H1 (cell line): ENCODE measurements around the gene LRG1. TPM values are rescaled to one million over a fixed set of nuclear protein-coding genes. Genes with fewer than 3 reads are reported as not detected.

Experiments used
- CTCF ChIA-PET: fragments of 300-600 bp; sonication (Branson Sonifier 250); formaldehyde crosslinking; loops from one replicate; lab custom pipeline; 2021; ENCODE audit not compliant: partially characterized antibody; lab: Charles Lee
- POLR2A ChIA-PET: fragments of 300-600 bp; sonication (Branson Sonifier 250); formaldehyde crosslinking; loops from one replicate; lab custom pipeline; 2021; ENCODE audit warnings: inconsistent platforms; ENCODE audit not compliant: partially characterized antibody; lab: Charles Lee
- DNase-seq, 2 experiments: peaks; one replicate each; pipeline versions ENCODE4 v3.0.0 to v3.0.0-alpha.2; 2010 to 2022; ENCODE audit warnings: low spot score in 2 of 2, low read depth in 1 of 2, mixed read lengths in 1 of 2
- FAIRE-seq: peaks from 2 replicates; lab custom pipeline; 2011; peaks lifted over from hg19 to GRCh38; lab: Jason Lieb, UNC
- H2AFZ ChIP-seq: 2 replicates; pipeline ENCODE4 v1.8.1; 2012; ENCODE audit warnings: low read length, inconsistent platforms
- H2AK5ac ChIP-seq: 2 replicates; pipeline ENCODE4 v1.6.1; 2013; ENCODE audit warnings: low read depth, low read length
- H2BK120ac ChIP-seq: replicated peaks from 2 replicates; pipeline ENCODE3; 2013; ENCODE audit warnings: low read depth, low read length, inconsistent platforms
- H2BK12ac ChIP-seq: 2 replicates; pipeline ENCODE4 v1.6.1; 2013; ENCODE audit warnings: low read depth, low read length
- H2BK15ac ChIP-seq: 2 replicates; pipeline ENCODE4 v1.6.1; 2013; ENCODE audit warnings: low read length
- H2BK20ac ChIP-seq: 2 replicates; pipeline ENCODE4 v1.6.1; 2013; ENCODE audit warnings: low read length
- H2BK5ac ChIP-seq: 2 replicates; pipeline ENCODE4 v1.6.1; 2013; ENCODE audit warnings: low read depth, low read length
- H3K14ac ChIP-seq: 2 replicates; pipeline ENCODE4 v1.6.1; 2013; ENCODE audit warnings: inconsistent platforms; ENCODE audit not compliant: insufficient read length
- H3K18ac ChIP-seq: 2 replicates; pipeline ENCODE4 v1.6.1; 2013; ENCODE audit warnings: low read length; ENCODE audit errors: extremely low read depth
- H3K23ac ChIP-seq: 2 replicates; pipeline ENCODE4 v1.6.1; 2013; ENCODE audit warnings: inconsistent platforms; ENCODE audit not compliant: insufficient read length
- H3K23me2 ChIP-seq: 2 replicates; pipeline ENCODE4 v1.6.1; 2013; ENCODE audit warnings: low read depth, low read length
- H3K27ac ChIP-seq: 2 replicates; pipeline ENCODE4 v1.6.1; 2011; ENCODE audit warnings: low read depth, low read length, inconsistent platforms
- H3K27me3 ChIP-seq, 4 experiments: replicated peaks in 1 of 4; 1 replicate in 1 of 4; 2 replicates in 3 of 4; pipeline versions ENCODE4 v1.6.1 to v1.8.1; 2011 to 2013; ENCODE audit warnings: low read length in 3 of 4, mild to moderate bottlenecking in 3 of 4, inconsistent platforms in 2 of 4, mixed read lengths in 2 of 4, moderate library complexity in 1 of 4; ENCODE audit not compliant: control insufficient read depth in 3 of 4, insufficient read depth in 3 of 4; ENCODE audit errors: extremely low read depth in 1 of 4
- H3K36me3 ChIP-seq, 4 experiments: 2 replicates each; pipeline versions ENCODE4 v1.6.1 to v1.8.1; 2011 to 2013; ENCODE audit warnings: mild to moderate bottlenecking in 4 of 4, low read length in 3 of 4, moderate library complexity in 2 of 4, control low read depth in 1 of 4, inconsistent platforms in 1 of 4; ENCODE audit not compliant: insufficient read depth in 4 of 4, control insufficient read depth in 2 of 4
- H3K4ac ChIP-seq: replicated peaks from 2 replicates; pipeline ENCODE3; 2013; ENCODE audit warnings: low read length, low read depth, mixed read lengths, inconsistent platforms; ENCODE audit not compliant: insufficient read length
- H3K4me1 ChIP-seq, 4 experiments: replicated peaks in 1 of 4; 1 replicate in 1 of 4; 2 replicates in 3 of 4; pipeline versions ENCODE4 v1.6.1 to v1.8.1; 2011 to 2013; ENCODE audit warnings: low read length in 3 of 4, inconsistent platforms in 2 of 4, mixed read lengths in 1 of 4; ENCODE audit not compliant: insufficient read depth in 4 of 4, control insufficient read depth in 3 of 4
- H3K4me2 ChIP-seq, 2 experiments: 2 replicates each; pipeline versions ENCODE4 v1.6.1 to v1.8.1; 2011 to 2013; ENCODE audit warnings: low read depth in 2 of 2, low read length in 2 of 2, control low read depth in 1 of 2, inconsistent platforms in 1 of 2, mild to moderate bottlenecking in 1 of 2; ENCODE audit not compliant: insufficient read depth in 1 of 2
- H3K4me3 ChIP-seq, 4 experiments: fragments of 200-600, 300-600 bp in 1 of 4; sonication (generic), shearing (Covaris generic), sonication (Bioruptor Twin) in 1 of 4; 2 replicates each; pipeline versions ENCODE4 v1.5.1 to v1.8.1; 2011 to 2016; ENCODE audit warnings: low read length in 4 of 4, low read depth in 3 of 4, control low read depth in 2 of 4, inconsistent platforms in 2 of 4, mild to moderate bottlenecking in 2 of 4, mixed read lengths in 1 of 4, moderate library complexity in 1 of 4; ENCODE audit not compliant: insufficient read depth in 2 of 4; ENCODE audit errors: extremely low read depth in 1 of 4
- H3K56ac ChIP-seq: replicated peaks from 2 replicates; pipeline ENCODE3; 2013; ENCODE audit warnings: low read depth, mild to moderate bottlenecking, mixed read lengths, low read length, inconsistent platforms; ENCODE audit not compliant: insufficient read length
- H3K79me1 ChIP-seq: 2 replicates; pipeline ENCODE4 v1.6.1; 2013; ENCODE audit warnings: low read depth, low read length, control low read depth
- H3K79me2 ChIP-seq, 2 experiments: 2 replicates each; pipeline versions ENCODE4 v1.6.1 to v1.8.1; 2012 to 2013; ENCODE audit warnings: low read length in 2 of 2, mild to moderate bottlenecking in 2 of 2, inconsistent platforms in 1 of 2; ENCODE audit not compliant: insufficient read depth in 2 of 2, control insufficient read depth in 1 of 2
- H3K9ac ChIP-seq, 4 experiments: replicated peaks in 1 of 4; 1 replicate in 1 of 4; 2 replicates in 3 of 4; pipeline versions ENCODE4 v1.6.1 to v1.8.1; 2011 to 2013; ENCODE audit warnings: low read depth in 3 of 4, low read length in 3 of 4, control low read depth in 2 of 4, mild to moderate bottlenecking in 2 of 4, moderate library complexity in 2 of 4, inconsistent platforms in 1 of 4; ENCODE audit errors: extremely low read depth in 1 of 4
- H3K9me3 ChIP-seq, 2 experiments: 2 replicates each; pipeline versions ENCODE4 v1.6.1 to v1.8.1; 2012 to 2013; ENCODE audit warnings: mild to moderate bottlenecking in 2 of 2, moderate library complexity in 2 of 2, control low read depth in 1 of 2, inconsistent platforms in 1 of 2, low read depth in 1 of 2, low read length in 1 of 2, mixed read lengths in 1 of 2; ENCODE audit not compliant: insufficient read depth in 2 of 2
- H4K20me1 ChIP-seq, 2 experiments: replicated peaks in 1 of 2; 2 replicates each; pipeline versions ENCODE3 to v1.8.1; 2011 to 2013; ENCODE audit warnings: inconsistent platforms in 2 of 2, low read length in 2 of 2, mild to moderate bottlenecking in 1 of 2; ENCODE audit not compliant: insufficient read depth in 2 of 2, control insufficient read depth in 1 of 2
- H4K5ac ChIP-seq: 2 replicates; pipeline ENCODE4 v1.6.1; 2013; ENCODE audit warnings: low read length, low read depth, mixed read lengths, inconsistent platforms; ENCODE audit not compliant: insufficient read length
- H4K8ac ChIP-seq: 2 replicates; pipeline ENCODE4 v1.8.0; 2013; ENCODE audit warnings: mild to moderate bottlenecking, moderate library complexity, low read length, inconsistent platforms; ENCODE audit not compliant: insufficient read depth; ENCODE audit errors: extremely low read depth
- H4K91ac ChIP-seq: replicated peaks from 2 replicates; pipeline ENCODE3; 2013; ENCODE audit warnings: low read length, mixed read lengths, inconsistent platforms; ENCODE audit not compliant: insufficient read length
- CTBP2 ChIP-seq: IDR thresholded peaks from 2 replicates; pipeline ENCODE4 v1.7.0; 2011; ENCODE audit warnings: borderline replicate concordance, mild to moderate bottlenecking, moderate library complexity, mixed read lengths, low read length; ENCODE audit not compliant: insufficient read depth, insufficient read length
- EZH2 ChIP-seq: fragments of 200-600 bp; sonication (generic); IDR thresholded peaks from 2 replicates; pipeline ENCODE4 v1.7.1; 2012; ENCODE audit warnings: low read depth, mild to moderate bottlenecking, moderate library complexity, low read length, inconsistent platforms; ENCODE audit not compliant: severe bottlenecking
- HDAC2 ChIP-seq, 2 experiments: fragments of 300-600 bp in 1 of 2; sonication (generic) in 1 of 2; IDR thresholded peaks; 2 replicates each; pipeline ENCODE4 v1.6.1; 2011 to 2012; ENCODE audit warnings: low read depth in 2 of 2, low read length in 2 of 2, mild to moderate bottlenecking in 2 of 2, moderate library complexity in 2 of 2, borderline replicate concordance in 1 of 2, inconsistent platforms in 1 of 2
- KDM4A ChIP-seq: IDR thresholded peaks from one replicate; pipeline ENCODE4 v1.7.1; 2012; ENCODE audit warnings: low read depth, mild to moderate bottlenecking, moderate library complexity, low read length, inconsistent platforms; ENCODE audit not compliant: severe bottlenecking
- POLR2AphosphoS5 ChIP-seq: IDR thresholded peaks from 2 replicates; pipeline ENCODE4 v1.6.1; 2011; ENCODE audit warnings: low read depth, low read length
- RAD21 ChIP-seq, 2 experiments: IDR thresholded peaks in 1 of 2; conservative IDR thresholded peaks in 1 of 2; 2 replicates each; pipeline ENCODE4 v1.6.1; 2011; ENCODE audit warnings: low read depth in 2 of 2, low read length in 2 of 2, improper control_type of control experiment in 1 of 2, inconsistent platforms in 1 of 2, mild to moderate bottlenecking in 1 of 2, moderate library complexity in 1 of 2
- RFX5 ChIP-seq: IDR thresholded peaks from 2 replicates; pipeline ENCODE4 v1.6.1; 2011; ENCODE audit warnings: low read depth, low read length, improper control_type of control experiment, borderline replicate concordance
- SIX5 ChIP-seq: IDR thresholded peaks from 2 replicates; pipeline ENCODE4 v1.6.1; 2011; ENCODE audit warnings: mild to moderate bottlenecking, low read depth, low read length
- ZNF274 ChIP-seq: IDR thresholded peaks from 2 replicates; pipeline ENCODE4 v1.7.0; 2012; ENCODE audit warnings: low read length, borderline replicate concordance; ENCODE audit errors: extremely low read depth
- WGBS, 2 experiments: shearing (Covaris generic) in 1 of 2; methylation state at CpG; one replicate each; pipeline versions ENCODE4 v1.1.6 to v1.1.7; 2013 to 2015; ENCODE audit warnings: low lambda C conversion rate in 2 of 2, mixed read lengths in 2 of 2, inconsistent platforms in 1 of 2, low coverage in 1 of 2, missing lambda C conversion rate in 1 of 2; ENCODE audit not compliant: insufficient replicate concordance in 2 of 2, insufficient coverage in 1 of 2, insufficient read length in 1 of 2; ENCODE audit errors: extremely low coverage in 1 of 2, missing lambda C conversion rate in 1 of 2; 5-methylcytosine and 5-hydroxymethylcytosine counted together
- polyA plus RNA-seq, 7 experiments: library from polyadenylated mRNA; depleted of rRNA in 3 of 7; stranded (reverse) in 5 of 7; unstranded in 2 of 7; fragments of >200 nt in 5 of 7; fragments of 200-250 nt in 2 of 7; gene quantifications; 1 replicate in 5 of 7; 2 replicates in 1 of 7; 4 replicates in 1 of 7; pipeline versions ENCODE4 v1.2.1 to v1.2.3, GENCODE V29; 2011 to 2013; ENCODE audit warnings: missing spikeins in 2 of 7, mixed read lengths in 2 of 7
- total RNA-seq: library from RNA; stranded (reverse); fragmentation: NEBNext Ultra II Directional; extraction: Animal tissue kit (Norgen Biotek cat#: 25700); gene quantifications from 2 replicates; pipeline ENCODE4 v1.2.1, GENCODE V29; 2021
- TF ChIP-seq, protein P1 (sequence below): IDR thresholded peaks from 2 replicates; pipeline ENCODE4 v1.6.1; 2012; ENCODE audit warnings: inconsistent platforms

The LRG1 gene
- total and polyA plus RNA-seq, 2 of the 8 experiments (the other 6 are each of a cell fraction or from before 2014, with no cell fraction given): 0.48 to 0.79 TPM

DNA sequence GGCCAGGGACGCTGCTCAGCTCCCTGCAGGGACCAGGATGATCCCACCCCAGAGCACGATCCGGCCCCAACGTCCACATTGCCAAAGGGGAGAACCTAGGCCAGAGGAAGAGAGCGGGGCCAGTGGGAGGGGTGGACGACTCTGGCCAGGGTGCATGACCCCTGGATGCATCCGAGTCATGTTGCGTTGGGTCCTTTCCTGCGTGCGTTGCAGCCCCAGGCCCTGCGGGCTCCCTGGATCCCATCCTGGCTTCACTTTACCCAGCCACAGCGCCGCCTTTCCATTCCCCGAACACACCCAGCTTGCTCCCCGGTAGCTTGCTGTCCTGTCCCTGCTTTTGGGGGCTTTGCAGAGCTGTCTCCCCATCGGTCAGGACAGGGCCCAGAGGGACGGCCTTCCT is 32.0 kb downstream of the LRG1 start:
- no peak overlapping the region for H3K18ac ChIP-seq
- no peak overlapping the region for H2BK120ac ChIP-seq
- H3K79me2 ChIP-seq: no peaks in the 10 kb centered on the region
- no peaks in the 10 kb centered on the region for H3K9me3 ChIP-seq
- H3K27me3 ChIP-seq: peaks cover 2 to 31% (median 22%) of the 10 kb centered on the region in 4 experiments; a peak in 6 of 7 replicates
- H3K79me1 ChIP-seq: peaks cover 2% of the 10 kb centered on the region; the same call in 1 of the 2 replicates
- H3K56ac ChIP-seq: no peak overlapping the region
- ChIA-PET CTCF (interaction anchor here (0.6 to 5.2 kb wide), 7 partner anchors 9 to 129 kb away, joined by 3 to 40 read pairs (median 4); no protein-coding TSS in a partner anchor), POLR2A (interaction anchor here (0.7 to 2.8 kb wide), 5 partner anchors 9 to 165 kb away, joined by 4 to 27 read pairs (median 7); partner anchors contain the start of genes MPND and PLIN4)
- no peak overlapping the region for H2BK12ac ChIP-seq
- no peak overlapping the region for H3K4me3 ChIP-seq
- no peak overlapping the region for H4K5ac ChIP-seq
- no peak overlapping the region for H2AK5ac ChIP-seq
- H3K23ac ChIP-seq: no peak overlapping the region
- no peaks in the 10 kb centered on the region for H3K23me2 ChIP-seq
- H2BK15ac ChIP-seq: no peak overlapping the region
- H2BK20ac ChIP-seq: no peak overlapping the region
- H2BK5ac ChIP-seq: no peak overlapping the region; the same call in 1 of the 2 replicates
- no peak overlapping the region for H3K27ac ChIP-seq
- no peak for FAIRE-seq
- H3K4me2 ChIP-seq: no peak overlapping the region
- no peak overlapping the region for H3K9ac ChIP-seq
- peaks cover 13 to 22% of the 10 kb centered on the region in 2 experiments for H4K20me1 ChIP-seq
- no peak overlapping the region for H4K91ac ChIP-seq
- H3K4me1 ChIP-seq: no peaks in the 10 kb centered on the region
- peaks cover 0 to 16% (median 3%) of the 10 kb centered on the region in 4 experiments; a peak in 4 of 8 replicates for H3K36me3 ChIP-seq
- no peak for DNase-seq
- H2AFZ ChIP-seq: no peak overlapping the region
- H3K4ac ChIP-seq: no peak overlapping the region
- H3K14ac ChIP-seq: no peak overlapping the region
- 85% methylated on average over 17 of the region's 17 CpGs; no CpG with 5 or more reads in 1 of the 2 experiments for WGBS, 2 experiments
- H4K8ac ChIP-seq: peak overlapping the region; percentile 51; the same call in 1 of the 2 replicates
- TF ChIP-seq SIX5 (no peak), POLR2AphosphoS5 (no peak), RAD21 (IDR thresholded peaks at IDR 0.05 in 1 of 2, conservative IDR thresholded peaks at IDR 0.05 in 1 of 2; ENCODE audit: low read depth in 2 of 2, low read length in 2 of 2) (no peak), KDM4A (no peak), CTBP2 (no peak), HDAC2 (IDR thresholded peaks at IDR 0.05; ENCODE audit: borderline replicate concordance in 1 of 2, low read depth in 2 of 2, low read length in 2 of 2) (no peak), EZH2 (no peak), RFX5 (no peak), ZNF274 (no peak)
- TF ChIP-seq, protein P1, sequence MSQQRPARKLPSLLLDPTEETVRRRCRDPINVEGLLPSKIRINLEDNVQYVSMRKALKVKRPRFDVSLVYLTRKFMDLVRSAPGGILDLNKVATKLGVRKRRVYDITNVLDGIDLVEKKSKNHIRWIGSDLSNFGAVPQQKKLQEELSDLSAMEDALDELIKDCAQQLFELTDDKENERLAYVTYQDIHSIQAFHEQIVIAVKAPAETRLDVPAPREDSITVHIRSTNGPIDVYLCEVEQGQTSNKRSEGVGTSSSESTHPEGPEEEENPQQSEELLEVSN: no peak
